ENCODE measurements around the gene PLGRKT. TPM values are rescaled to one million over a fixed set of nuclear protein-coding genes. Genes with fewer than 3 reads are reported as not detected.
"Not testable (repeated sequence)": the region's sequence is repeated elsewhere in the genome, so short reads cannot be mapped to it uniquely, and the experiment has no call there.

PLGRKT gene
- polyA plus RNA-seq, 4 donors = 35.6 to 60.4 (median 54.9) TPM

- Histone ChIP-seq H3K27me3 (ENCODE audit: control insufficient read depth in 3 of 3, insufficient read depth in 3 of 3, low read length in 3 of 3) (no peaks in the 10 kb centered on the region), H3K9me3 (ENCODE audit: control insufficient read depth in 2 of 2, insufficient read depth in 1 of 2, low read depth in 1 of 2, low read length in 1 of 2) (no peaks in the 10 kb centered on the region), H3K4me3 (ENCODE audit: low read depth in 1 of 3, low read length in 3 of 3) (no peak overlapping the region), H3K27ac (ENCODE audit: low read depth in 1 of 3, low read length in 2 of 3) (no peak overlapping the region), H3K4me1 (ENCODE audit: control insufficient read depth in 3 of 3, insufficient read depth in 2 of 3, low read depth in 1 of 3, low read length in 2 of 3) (no peaks in the 10 kb centered on the region), H3K36me3 (ENCODE audit: control insufficient read depth in 3 of 3, insufficient read depth in 2 of 3, low read depth in 1 of 3, low read length in 3 of 3) (peaks cover 0 to 3% (median 2%) of the 10 kb centered on the region in 3 donors)
- no peak for FAIRE-seq
- WGBS, 3 donors = 91 to 100% (median 97%) methylated on average over 3 of the region's 3 CpGs
- no peak for DNase-seq
Observed at GRCh38 chr9:5361326-5362010, 76.3 kb downstream of the PLGRKT start.

- no peak for DNase-seq
- H3K4me1 ChIP-seq (ENCODE audit: control insufficient read depth in 3 of 3, insufficient read depth in 2 of 3, low read depth in 1 of 3, low read length in 2 of 3) = no peaks in the 10 kb centered on the region
- peaks cover 0 to 3% (median 2%) of the 10 kb centered on the region in 3 donors for H3K36me3 ChIP-seq (ENCODE audit: control insufficient read depth in 3 of 3, insufficient read depth in 2 of 3, low read depth in 1 of 3, low read length in 3 of 3)
- H3K27ac ChIP-seq (ENCODE audit: low read depth in 1 of 3, low read length in 2 of 3) = no peak overlapping the region
- FAIRE-seq = no peak
- no peaks in the 10 kb centered on the region for H3K27me3 ChIP-seq (ENCODE audit: control insufficient read depth in 3 of 3, insufficient read depth in 3 of 3, low read length in 3 of 3)
- no peak overlapping the region for H3K4me3 ChIP-seq (ENCODE audit: low read depth in 1 of 3, low read length in 3 of 3)
- no peaks in the 10 kb centered on the region for H3K9me3 ChIP-seq (ENCODE audit: control insufficient read depth in 2 of 2, insufficient read depth in 1 of 2, low read depth in 1 of 2, low read length in 1 of 2)
Observed at GRCh38 chr9:5360341-5360740, 77.4 kb downstream of the PLGRKT start.

GRCh38 chr9:5357431-5358105 lies 80.2 kb downstream of the PLGRKT start:
- no peak for FAIRE-seq
- Histone ChIP-seq H3K36me3 (ENCODE audit: control insufficient read depth in 3 of 3, insufficient read depth in 2 of 3, low read depth in 1 of 3, low read length in 3 of 3) (peaks cover 0 to 3% (median 2%) of the 10 kb centered on the region in 3 donors), H3K4me1 (ENCODE audit: control insufficient read depth in 3 of 3, insufficient read depth in 2 of 3, low read depth in 1 of 3, low read length in 2 of 3) (no peaks in the 10 kb centered on the region)

GRCh38 chr9:5355817-5356216 lies 81.9 kb downstream of the PLGRKT start:
- H3K9me3 ChIP-seq (ENCODE audit: control insufficient read depth in 2 of 2, insufficient read depth in 1 of 2, low read depth in 1 of 2, low read length in 1 of 2) = no peaks in the 10 kb centered on the region
- 96 to 98% (median 96%) methylated on average over 2 of the region's 2 CpGs for whole genome bisulfite sequencing, 3 donors
- H3K27me3 ChIP-seq (ENCODE audit: control insufficient read depth in 3 of 3, insufficient read depth in 3 of 3, low read length in 3 of 3) = no peaks in the 10 kb centered on the region
- H3K27ac ChIP-seq (ENCODE audit: low read depth in 1 of 3, low read length in 2 of 3) = no peak overlapping the region
- H3K4me1 ChIP-seq (ENCODE audit: control insufficient read depth in 3 of 3, insufficient read depth in 2 of 3, low read depth in 1 of 3, low read length in 2 of 3) = no peaks in the 10 kb centered on the region
- DNase-seq (no peak), FAIRE-seq (no peak)
- H3K36me3 ChIP-seq (ENCODE audit: control insufficient read depth in 3 of 3, insufficient read depth in 2 of 3, low read depth in 1 of 3, low read length in 3 of 3) = peaks cover 0 to 3% (median 2%) of the 10 kb centered on the region in 3 donors
- H3K4me3 ChIP-seq (ENCODE audit: low read depth in 1 of 3, low read length in 3 of 3) = no peak overlapping the region

More at GRCh38 chr9:5357431-5358105, 80.2 kb downstream of the PLGRKT start:
- no peak for DNase-seq
- no peak overlapping the region for H3K4me3 ChIP-seq (ENCODE audit: low read depth in 1 of 3, low read length in 3 of 3)
- H3K27ac ChIP-seq (ENCODE audit: low read depth in 1 of 3, low read length in 2 of 3) = no peak overlapping the region
- no peaks in the 10 kb centered on the region for H3K27me3 ChIP-seq (ENCODE audit: control insufficient read depth in 3 of 3, insufficient read depth in 3 of 3, low read length in 3 of 3)
- WGBS, 3 donors = 96 to 100% (median 96%) methylated on average over 1 of the region's 1 CpG
- H3K9me3 ChIP-seq (ENCODE audit: control insufficient read depth in 2 of 2, insufficient read depth in 1 of 2, low read depth in 1 of 2, low read length in 1 of 2) = no peaks in the 10 kb centered on the region

- Histone ChIP-seq H3K27ac (ENCODE audit: low read depth in 1 of 3, low read length in 2 of 3) (no peak overlapping the region), H3K4me1 (ENCODE audit: control insufficient read depth in 3 of 3, insufficient read depth in 2 of 3, low read depth in 1 of 3, low read length in 2 of 3) (no peaks in the 10 kb centered on the region), H3K36me3 (ENCODE audit: control insufficient read depth in 3 of 3, insufficient read depth in 2 of 3, low read depth in 1 of 3, low read length in 3 of 3) (peaks cover 0 to 3% (median 0%) of the 10 kb centered on the region in 3 donors), H3K9me3 (ENCODE audit: control insufficient read depth in 2 of 2, insufficient read depth in 1 of 2, low read depth in 1 of 2, low read length in 1 of 2) (peaks cover 0 to 2% of the 10 kb centered on the region in 2 donors), H3K27me3 (ENCODE audit: control insufficient read depth in 3 of 3, insufficient read depth in 3 of 3, low read length in 3 of 3) (no peaks in the 10 kb centered on the region), H3K4me3 (ENCODE audit: low read depth in 1 of 3, low read length in 3 of 3) (no peak overlapping the region)
- WGBS, 3 donors = 97 to 100% (median 100%) methylated on average over 1 of the region's 1 CpG
- no peak for DNase-seq
- no peak for FAIRE-seq
Observed at GRCh38 chr9:5355226-5355625, 82.5 kb downstream of the PLGRKT start.

- H3K36me3 ChIP-seq (ENCODE audit: control insufficient read depth in 3 of 3, insufficient read depth in 2 of 3, low read depth in 1 of 3, low read length in 3 of 3) = peaks cover 0 to 3% (median 0%) of the 10 kb centered on the region in 3 donors
- DNase-seq = no peak
- no peaks in the 10 kb centered on the region for H3K27me3 ChIP-seq (ENCODE audit: control insufficient read depth in 3 of 3, insufficient read depth in 3 of 3, low read length in 3 of 3)
- H3K4me3 ChIP-seq (ENCODE audit: low read depth in 1 of 3, low read length in 3 of 3) = no peak overlapping the region
- H3K4me1 ChIP-seq (ENCODE audit: control insufficient read depth in 3 of 3, insufficient read depth in 2 of 3, low read depth in 1 of 3, low read length in 2 of 3) = no peaks in the 10 kb centered on the region
- no peak for FAIRE-seq
- H3K9me3 ChIP-seq (ENCODE audit: control insufficient read depth in 2 of 2, insufficient read depth in 1 of 2, low read depth in 1 of 2, low read length in 1 of 2) = peaks cover 0 to 2% of the 10 kb centered on the region in 2 donors
- WGBS, 3 donors = 95 to 97% (median 95%) methylated on average over 2 of the region's 2 CpGs
- no peak overlapping the region for H3K27ac ChIP-seq (ENCODE audit: low read depth in 1 of 3, low read length in 2 of 3)
Observed at GRCh38 chr9:5354184-5354583, 83.5 kb downstream of the PLGRKT start.

GRCh38 chr9:5352637-5353248 lies 85.0 kb downstream of the PLGRKT start:
- peaks cover 0 to 7% of the 10 kb centered on the region in 2 donors for H3K9me3 ChIP-seq (ENCODE audit: control insufficient read depth in 2 of 2, insufficient read depth in 1 of 2, low read depth in 1 of 2, low read length in 1 of 2)
- H3K36me3 ChIP-seq (ENCODE audit: control insufficient read depth in 3 of 3, insufficient read depth in 2 of 3, low read depth in 1 of 3, low read length in 3 of 3) = peaks cover 0 to 3% (median 0%) of the 10 kb centered on the region in 3 donors
- H3K4me1 ChIP-seq (ENCODE audit: control insufficient read depth in 3 of 3, insufficient read depth in 2 of 3, low read depth in 1 of 3, low read length in 2 of 3) = no peaks in the 10 kb centered on the region
- FAIRE-seq (no peak), DNase-seq (peak in 1 of 2 donors; percentile 14)
- WGBS, 3 donors = 61 to 85% (median 73%) methylated on average over 1 of the region's 1 CpG
- H3K27ac ChIP-seq (ENCODE audit: low read depth in 1 of 3, low read length in 2 of 3) = no peak overlapping the region
- H3K4me3 ChIP-seq (ENCODE audit: low read depth in 1 of 3, low read length in 3 of 3) = no peak overlapping the region
- no peaks in the 10 kb centered on the region for H3K27me3 ChIP-seq (ENCODE audit: control insufficient read depth in 3 of 3, insufficient read depth in 3 of 3, low read length in 3 of 3)

GRCh38 chr9:5338992-5339981 lies 98.4 kb downstream of the PLGRKT start, which contains the start of gene RLN1:
Gene RLN1, minus strand, starts transcription at chr9:5339876. Its CDS starts 130 bp downstream, at chr9:5339746.
- not testable (repeated sequence) for H3K9me3 ChIP-seq (ENCODE audit: control insufficient read depth in 2 of 2, insufficient read depth in 1 of 2, low read depth in 1 of 2, low read length in 1 of 2); H3K4me1 ChIP-seq (ENCODE audit: control insufficient read depth in 3 of 3, insufficient read depth in 2 of 3, low read depth in 1 of 3, low read length in 2 of 3); H3K27ac ChIP-seq (ENCODE audit: low read depth in 1 of 3, low read length in 2 of 3); H3K36me3 ChIP-seq (ENCODE audit: control insufficient read depth in 3 of 3, insufficient read depth in 2 of 3, low read depth in 1 of 3, low read length in 3 of 3); H3K4me3 ChIP-seq (ENCODE audit: low read depth in 1 of 3, low read length in 3 of 3); H3K27me3 ChIP-seq (ENCODE audit: control insufficient read depth in 3 of 3, insufficient read depth in 3 of 3, low read length in 3 of 3)
- peak; percentile 11 to 31 for DNase-seq
- WGBS, 3 donors = 9 to 14% (median 12%) methylated on average over 14 of the region's 50 CpGs
- FAIRE-seq = peak; percentile 97
